ENCODE measurements around the gene MTARC2. TPM values are rescaled to one million over a fixed set of nuclear protein-coding genes. Genes with fewer than 3 reads are reported as not detected.
"Not testable (repeated sequence)": the region's sequence is repeated elsewhere in the genome, so short reads cannot be mapped to it uniquely, and the experiment has no call there.

Gene MTARC2
- total and polyA plus RNA-seq, 2 of the 13 experiments (the other 11 are each of a cell fraction or from before 2014, with no cell fraction given): 8.5 to 10.1 TPM

DNA sequence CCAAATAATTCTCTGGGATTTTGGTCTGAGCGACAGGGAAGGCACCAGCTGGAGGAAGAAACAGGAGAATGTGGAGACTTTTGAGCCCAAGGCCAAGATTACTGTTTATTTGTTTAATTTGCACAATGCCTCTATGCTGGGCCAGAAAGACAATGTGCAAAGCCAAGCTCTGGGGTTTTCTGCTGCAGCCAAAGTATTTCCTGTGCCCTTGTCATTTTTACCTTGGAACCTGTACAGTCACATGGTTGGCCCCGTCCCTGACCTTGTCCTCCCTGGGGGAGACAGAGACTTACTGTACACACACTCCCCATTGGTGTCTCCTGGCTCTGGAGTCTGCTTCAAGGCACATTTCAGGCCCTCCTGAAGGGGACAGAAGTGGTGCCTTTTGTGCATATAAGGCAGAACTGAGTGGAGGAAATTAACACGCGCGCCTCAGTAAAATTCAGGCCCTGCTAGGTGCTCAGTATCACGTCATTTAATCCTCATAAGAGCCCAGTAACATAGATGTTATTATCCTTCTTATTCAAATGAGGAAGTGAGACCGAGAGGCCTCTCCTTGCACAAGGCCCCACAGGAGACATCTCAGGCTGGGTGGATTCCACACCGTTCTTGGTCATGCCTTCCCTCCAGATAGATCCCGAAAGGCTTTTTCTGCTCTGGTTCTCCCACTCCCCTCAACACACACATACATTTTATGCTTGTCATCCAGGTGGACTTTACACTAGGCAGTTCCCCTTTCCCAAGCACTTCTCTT, 36.9 kb upstream of the MTARC2 start (continued):
- TF ChIP-seq ZNF781 (CRISPR knock-in tag; IDR thresholded peaks at IDR 0.05; ENCODE audit: borderline replicate concordance, not compliant biosample characterization) (no peak), CAMTA2 (CRISPR knock-in tag; IDR thresholded peaks at IDR 0.05; ENCODE audit: borderline replicate concordance) (no peak), ZNF543 (CRISPR knock-in tag; IDR thresholded peaks at IDR 0.05) (no peak), SAP130 (CRISPR knock-in tag; IDR thresholded peaks at IDR 0.05; ENCODE audit: low read depth) (peak; percentile 53), RELA (CRISPR knock-in tag; IDR thresholded peaks at IDR 0.05) (no peak), NRL (CRISPR knock-in tag; IDR thresholded peaks at IDR 0.05; ENCODE audit: borderline replicate concordance) (no peak), NFYB (CRISPR knock-in tag; IDR thresholded peaks at IDR 0.05) (no peak)
- TF ChIP-seq, protein P1, sequence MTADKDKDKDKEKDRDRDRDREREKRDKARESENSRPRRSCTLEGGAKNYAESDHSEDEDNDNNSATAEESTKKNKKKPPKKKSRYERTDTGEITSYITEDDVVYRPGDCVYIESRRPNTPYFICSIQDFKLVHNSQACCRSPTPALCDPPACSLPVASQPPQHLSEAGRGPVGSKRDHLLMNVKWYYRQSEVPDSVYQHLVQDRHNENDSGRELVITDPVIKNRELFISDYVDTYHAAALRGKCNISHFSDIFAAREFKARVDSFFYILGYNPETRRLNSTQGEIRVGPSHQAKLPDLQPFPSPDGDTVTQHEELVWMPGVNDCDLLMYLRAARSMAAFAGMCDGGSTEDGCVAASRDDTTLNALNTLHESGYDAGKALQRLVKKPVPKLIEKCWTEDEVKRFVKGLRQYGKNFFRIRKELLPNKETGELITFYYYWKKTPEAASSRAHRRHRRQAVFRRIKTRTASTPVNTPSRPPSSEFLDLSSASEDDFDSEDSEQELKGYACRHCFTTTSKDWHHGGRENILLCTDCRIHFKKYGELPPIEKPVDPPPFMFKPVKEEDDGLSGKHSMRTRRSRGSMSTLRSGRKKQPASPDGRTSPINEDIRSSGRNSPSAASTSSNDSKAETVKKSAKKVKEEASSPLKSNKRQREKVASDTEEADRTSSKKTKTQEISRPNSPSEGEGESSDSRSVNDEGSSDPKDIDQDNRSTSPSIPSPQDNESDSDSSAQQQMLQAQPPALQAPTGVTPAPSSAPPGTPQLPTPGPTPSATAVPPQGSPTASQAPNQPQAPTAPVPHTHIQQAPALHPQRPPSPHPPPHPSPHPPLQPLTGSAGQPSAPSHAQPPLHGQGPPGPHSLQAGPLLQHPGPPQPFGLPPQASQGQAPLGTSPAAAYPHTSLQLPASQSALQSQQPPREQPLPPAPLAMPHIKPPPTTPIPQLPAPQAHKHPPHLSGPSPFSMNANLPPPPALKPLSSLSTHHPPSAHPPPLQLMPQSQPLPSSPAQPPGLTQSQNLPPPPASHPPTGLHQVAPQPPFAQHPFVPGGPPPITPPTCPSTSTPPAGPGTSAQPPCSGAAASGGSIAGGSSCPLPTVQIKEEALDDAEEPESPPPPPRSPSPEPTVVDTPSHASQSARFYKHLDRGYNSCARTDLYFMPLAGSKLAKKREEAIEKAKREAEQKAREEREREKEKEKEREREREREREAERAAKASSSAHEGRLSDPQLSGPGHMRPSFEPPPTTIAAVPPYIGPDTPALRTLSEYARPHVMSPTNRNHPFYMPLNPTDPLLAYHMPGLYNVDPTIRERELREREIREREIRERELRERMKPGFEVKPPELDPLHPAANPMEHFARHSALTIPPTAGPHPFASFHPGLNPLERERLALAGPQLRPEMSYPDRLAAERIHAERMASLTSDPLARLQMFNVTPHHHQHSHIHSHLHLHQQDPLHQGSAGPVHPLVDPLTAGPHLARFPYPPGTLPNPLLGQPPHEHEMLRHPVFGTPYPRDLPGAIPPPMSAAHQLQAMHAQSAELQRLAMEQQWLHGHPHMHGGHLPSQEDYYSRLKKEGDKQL (CRISPR knock-in tag; IDR thresholded peaks at IDR 0.05; ENCODE audit: low read depth): no peak

DNA sequence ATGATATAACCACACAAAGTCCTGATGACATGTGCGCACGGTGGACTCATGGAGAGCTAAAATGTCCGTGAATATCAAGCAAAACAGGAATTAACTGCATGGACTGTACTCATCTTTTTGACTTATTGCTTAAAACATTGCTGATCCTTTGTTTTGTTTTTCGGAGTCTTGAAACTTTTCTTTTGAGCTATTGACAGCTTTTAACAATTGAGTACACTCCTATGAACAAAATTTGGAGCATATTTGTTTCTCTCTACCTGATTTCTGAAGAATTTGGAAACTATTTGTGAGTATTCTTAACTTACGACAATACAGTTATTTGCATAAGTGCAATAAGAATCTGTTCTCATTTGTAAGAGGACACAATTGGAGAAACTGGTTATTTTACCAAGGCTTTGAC, 32.1 kb upstream of the MTARC2 start:
- H3K4me3 ChIP-seq (replicated peaks in 1 of 3; ENCODE audit: insufficient read depth in 1 of 3, low read depth in 2 of 3, low read length in 3 of 3); POLR2A ChIA-PET; ATAC-seq; in situ Hi-C loops (cut with HindIII; ENCODE audit: extremely low pct_ligation_motif_present, low pct_unique_long_range_greater_than_20kb); H3K79me2 ChIP-seq (ENCODE audit: insufficient read depth, low read length); FAIRE-seq; H4K20me1 ChIP-seq (ENCODE audit: insufficient read depth, low read length); H3K27ac ChIP-seq (ENCODE audit: extremely low read length, insufficient read depth, low read length); BruUV-seq (replicated peaks); H3K27me3 ChIP-seq (ENCODE audit: control insufficient read depth in 1 of 2, insufficient read depth in 2 of 2, low read length in 2 of 2); H2AFZ ChIP-seq (ENCODE audit: low read length); intact Hi-C loops (cut with micrococcal nuclease; ENCODE audit: unreplicated experiment); DNase-seq (ENCODE audit: low spot score); H3K4me2 ChIP-seq (ENCODE audit: low read depth, low read length); H3K36me3 ChIP-seq (replicated peaks in 1 of 2; ENCODE audit: control insufficient read depth in 1 of 2, insufficient read depth in 2 of 2, low read length in 2 of 2); H3K9me3 ChIP-seq (ENCODE audit: low read length); H3K9ac ChIP-seq (ENCODE audit: insufficient read depth, low read depth, low read length); CTCF ChIA-PET (ENCODE audit: low intra/inter-chr PET ratio, low total read pairs): not testable (repeated sequence)
- H3K4me1 ChIP-seq (ENCODE audit: insufficient read depth, low read length): peaks cover 18% of the 10 kb centered on the region
- 33% methylated on average over 5 of the region's 5 CpGs for WGBS (ENCODE audit: low lambda C conversion rate)

All from HepG2 (cell line).